CD4-positive, CD25-positive, alpha-beta regulatory T cell (primary cell): ENCODE data around the gene EPHA6. TPM values are rescaled to one million over a fixed set of nuclear protein-coding genes. Genes with fewer than 3 reads are reported as not detected.
A peak's percentile ranks its signal among the peaks of the same experiment; 100 is the strongest.
"Not testable (repeated sequence)": the region's sequence is repeated elsewhere in the genome, so short reads cannot be mapped to it uniquely, and the experiment has no call there.

Source experiments
- ATAC-seq, 2 donors: fragments of 150-1000 bp; cut with Tn5 transposase; one replicate each; pipeline ENCODE4 v1.10.0; 2021; ENCODE audit warnings: low read depth in 2 of 2, moderate number of reproducible peaks in 2 of 2, moderate library complexity in 1 of 2
- DNase-seq, 3 donors: peaks; one replicate each; pipeline versions ENCODE4 v3.0.0 to v3.0.0-alpha.2; 2012 to 2022; ENCODE audit warnings: mixed read lengths in 1 of 3
- H3K27ac ChIP-seq: one replicate; pipeline ENCODE4 v1.7.0; 2013; ENCODE audit warnings: mild to moderate bottlenecking, low read length; ENCODE audit not compliant: insufficient read depth, poor library complexity, severe bottlenecking
- H3K27me3 ChIP-seq: one replicate; pipeline ENCODE4 v1.7.0; 2013; ENCODE audit warnings: low read length; ENCODE audit not compliant: control insufficient read depth, insufficient read depth
- H3K36me3 ChIP-seq: one replicate; pipeline ENCODE4 v1.7.0; 2013; ENCODE audit warnings: mild to moderate bottlenecking, low read length, moderate library complexity; ENCODE audit not compliant: control insufficient read depth, insufficient read depth
- H3K4me1 ChIP-seq: 2 replicates; pipeline ENCODE4 v1.7.0; 2013; ENCODE audit warnings: mild to moderate bottlenecking, low read length; ENCODE audit not compliant: insufficient read depth, control insufficient read depth, poor library complexity, severe bottlenecking
- H3K4me3 ChIP-seq: one replicate; pipeline ENCODE4 v1.7.0; 2013; ENCODE audit warnings: low read depth, mild to moderate bottlenecking, low read length, moderate library complexity
- H3K9me3 ChIP-seq, 2 experiments: 1 replicate in 1 of 2; 2 replicates in 1 of 2; pipeline ENCODE4 v1.7.0; 2013; ENCODE audit warnings: low read length in 2 of 2, mild to moderate bottlenecking in 1 of 2, moderate library complexity in 1 of 2; ENCODE audit not compliant: control insufficient read depth in 2 of 2
- H3K27ac Mint-ChIP-seq, 3 donors: one replicate each; pipeline ENCODE4 v1.8.0; 2020 to 2022; ENCODE audit warnings: mild to moderate bottlenecking in 3 of 3, mixed read lengths in 3 of 3, moderate library complexity in 2 of 3
- H3K27me3 Mint-ChIP-seq: one replicate; pipeline ENCODE4 v1.8.0; 2022; ENCODE audit warnings: mild to moderate bottlenecking, mixed read lengths
- H3K36me3 Mint-ChIP-seq: one replicate; pipeline ENCODE4 v1.8.0; 2020; ENCODE audit warnings: mixed read lengths
- H3K4me1 Mint-ChIP-seq, 4 donors: one replicate each; pipeline ENCODE4 v1.8.0; 2020 to 2022; ENCODE audit warnings: mixed read lengths in 4 of 4, mild to moderate bottlenecking in 1 of 4
- H3K4me3 Mint-ChIP-seq, 4 donors: one replicate each; pipeline ENCODE4 v1.8.0; 2020 to 2022; ENCODE audit warnings: mild to moderate bottlenecking in 4 of 4, mixed read lengths in 4 of 4, moderate library complexity in 3 of 4
- H3K9me3 Mint-ChIP-seq, 7 donors: one replicate each; pipeline ENCODE4 v1.8.0; 2020 to 2022; ENCODE audit warnings: mixed read lengths in 7 of 7, mild to moderate bottlenecking in 3 of 7, moderate library complexity in 2 of 7
- polyA plus RNA-seq, 4 donors: library from polyadenylated mRNA; unstranded; fragments of 300-500 nt; fragmentation: Illumina TruSeq; gene quantifications; one replicate each; pipeline ENCODE4 v1.2.3, GENCODE V29; 2021
- total RNA-seq: library from RNA; stranded (reverse); gene quantifications from one replicate; pipeline ENCODE4 v1.2.3, GENCODE V29; 2022

The EPHA6 gene
- total and polyA plus RNA-seq, 5 donors from 2014 or later = not detected

DNA sequence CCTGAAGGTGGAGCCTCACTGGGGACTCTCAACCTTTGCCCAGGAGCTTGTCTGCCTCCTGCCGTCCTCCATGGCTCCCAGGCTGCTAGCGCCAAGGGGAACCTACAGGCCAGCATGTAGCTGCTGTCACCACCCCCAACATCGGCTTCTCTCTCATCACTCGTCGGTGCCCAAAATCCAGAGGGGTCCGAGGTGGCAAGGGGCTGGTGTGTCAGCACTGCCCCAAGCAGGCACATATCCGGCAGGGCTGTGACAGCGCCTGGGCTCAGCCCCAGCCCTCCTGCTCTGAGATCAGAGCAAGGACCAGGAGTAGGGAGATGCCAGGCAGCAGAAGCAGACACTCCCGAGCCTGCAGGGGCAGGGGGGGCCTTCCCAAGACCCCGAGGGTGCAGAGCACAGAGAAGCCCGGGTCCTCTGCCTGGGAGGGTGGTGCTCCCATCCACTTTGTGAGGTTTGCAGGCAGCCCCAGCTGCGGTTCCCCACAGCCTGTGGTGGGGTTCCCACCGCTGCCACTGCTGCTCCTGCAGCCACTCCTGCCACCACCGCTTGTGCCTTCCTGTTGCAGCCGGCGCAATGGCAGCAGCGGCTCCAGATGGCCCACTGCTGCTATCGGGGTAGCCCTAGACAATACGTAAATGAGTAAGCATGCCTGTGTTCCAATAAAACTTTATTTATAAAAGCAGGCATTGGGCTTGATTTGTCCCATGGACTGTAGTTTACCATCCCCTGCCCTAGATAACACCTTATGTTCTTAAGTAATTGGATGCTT lies 451.0 kb downstream of the EPHA6 start:
- H3K9me3 Mint-ChIP-seq = peaks cover 0 to 4% (median 0%) of the 10 kb centered on the region in 7 donors
- H3K36me3 ChIP-seq = no peaks in the 10 kb centered on the region
- no peak for ATAC-seq
- H3K4me1 Mint-ChIP-seq = no peaks in the 10 kb centered on the region
- H3K36me3 Mint-ChIP-seq = no peaks in the 10 kb centered on the region
- H3K27ac Mint-ChIP-seq = no peak overlapping the region
- H3K4me3 Mint-ChIP-seq = no peak overlapping the region
- H3K9me3 ChIP-seq = no peaks in the 10 kb centered on the region
- DNase-seq = no peak
- no peaks in the 10 kb centered on the region for H3K27me3 Mint-ChIP-seq
- no peaks in the 10 kb centered on the region for H3K27me3 ChIP-seq
- H3K4me1 ChIP-seq = no peaks in the 10 kb centered on the region
- no peak overlapping the region for H3K27ac ChIP-seq
- no peak overlapping the region for H3K4me3 ChIP-seq

DNA sequence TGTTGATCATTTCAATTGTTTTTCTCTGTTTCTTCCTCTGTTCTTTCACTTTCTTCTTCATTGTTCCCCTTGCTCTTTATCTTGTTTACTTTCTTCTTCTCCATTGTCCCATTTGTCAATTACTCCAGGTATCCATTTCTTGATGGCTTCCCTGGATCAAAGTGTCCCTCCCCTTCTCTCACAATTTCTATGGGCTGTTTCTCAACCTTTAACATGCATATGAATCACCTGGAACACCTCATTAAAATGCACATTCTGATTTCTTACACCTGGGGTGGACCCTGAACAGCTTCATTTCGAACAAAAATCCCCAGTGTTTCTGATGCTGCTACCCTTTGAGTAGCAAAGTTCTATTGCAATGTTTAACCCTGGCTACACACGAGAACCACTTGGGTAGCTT lies 454.8 kb downstream of the EPHA6 start:
- Histone ChIP-seq H3K4me3 (no peak overlapping the region), H3K27me3 (no peaks in the 10 kb centered on the region), H3K36me3 (no peaks in the 10 kb centered on the region), H3K9me3 (no peaks in the 10 kb centered on the region), H3K4me1 (no peaks in the 10 kb centered on the region), H3K27ac (no peak overlapping the region)
- DNase-seq = no peak
- no peaks in the 10 kb centered on the region for H3K27me3 Mint-ChIP-seq
- H3K9me3 Mint-ChIP-seq = peaks cover 0 to 7% (median 3%) of the 10 kb centered on the region in 7 donors
- ATAC-seq = no peak
- H3K4me1 Mint-ChIP-seq = no peaks in the 10 kb centered on the region
- H3K4me3 Mint-ChIP-seq = no peak overlapping the region
- no peaks in the 10 kb centered on the region for H3K36me3 Mint-ChIP-seq
- H3K27ac Mint-ChIP-seq = no peak overlapping the region

GRCh38 chr3:97276879-97277550 lies 462.6 kb downstream of the EPHA6 start:
- H3K4me1 ChIP-seq, H3K36me3 Mint-ChIP-seq, H3K27me3 Mint-ChIP-seq, H3K27ac ChIP-seq, H3K4me3 ChIP-seq, H3K4me3 Mint-ChIP-seq, H3K27ac Mint-ChIP-seq, ATAC-seq, H3K4me1 Mint-ChIP-seq, H3K27me3 ChIP-seq, H3K36me3 ChIP-seq, H3K9me3 ChIP-seq, DNase-seq: not testable (repeated sequence)
- H3K9me3 Mint-ChIP-seq = peaks cover 0 to 14% (median 5%) of the 10 kb centered on the region in 7 donors

DNA sequence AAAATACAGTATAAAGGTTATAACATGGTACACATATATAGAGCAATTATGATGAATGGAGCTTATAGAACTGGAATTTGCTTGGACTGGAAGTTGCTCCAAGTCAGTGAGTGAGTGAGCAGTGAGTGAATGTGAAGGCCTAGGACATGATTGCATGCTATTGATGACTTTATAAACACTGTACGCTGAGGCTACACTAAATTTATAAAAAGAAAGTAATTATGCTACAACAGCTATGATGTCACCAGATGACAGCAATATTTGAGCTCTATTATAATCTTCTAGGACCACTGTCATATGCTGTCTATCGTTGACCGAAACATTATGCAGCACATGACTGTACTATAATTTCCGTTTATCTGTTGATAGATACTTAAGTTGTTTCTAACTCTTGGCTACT lies 463.3 kb downstream of the EPHA6 start:
- H3K4me1 Mint-ChIP-seq = no peaks in the 10 kb centered on the region

GRCh38 chr3:97278506-97278905 lies 464.1 kb downstream of the EPHA6 start:
- Mint-ChIP-seq H3K36me3 (no peaks in the 10 kb centered on the region), H3K4me1 (no peaks in the 10 kb centered on the region), H3K9me3 (peaks cover 0 to 16% (median 1%) of the 10 kb centered on the region in 7 donors), H3K27me3 (no peaks in the 10 kb centered on the region), H3K4me3 (no peak overlapping the region), H3K27ac (no peak overlapping the region)
- Histone ChIP-seq H3K4me1 (no peaks in the 10 kb centered on the region), H3K36me3 (no peaks in the 10 kb centered on the region), H3K27ac (no peak overlapping the region), H3K27me3 (no peaks in the 10 kb centered on the region), H3K9me3 (no peaks in the 10 kb centered on the region), H3K4me3 (no peak overlapping the region)
- ATAC-seq (peak in 1 of 2 donors; percentile 34), DNase-seq (no peak)

More for the DNA sequence above, 463.3 kb downstream of the EPHA6 start:
- Mint-ChIP-seq H3K36me3 (no peaks in the 10 kb centered on the region), H3K27ac (no peak overlapping the region), H3K27me3 (no peaks in the 10 kb centered on the region), H3K9me3 (peaks cover 0 to 16% (median 4%) of the 10 kb centered on the region in 7 donors), H3K4me3 (no peak overlapping the region)
- no peaks in the 10 kb centered on the region for H3K4me1 ChIP-seq
- no peaks in the 10 kb centered on the region for H3K36me3 ChIP-seq
- H3K9me3 ChIP-seq = no peaks in the 10 kb centered on the region
- ATAC-seq = no peak
- DNase-seq = no peak
- no peak overlapping the region for H3K27ac ChIP-seq
- no peaks in the 10 kb centered on the region for H3K27me3 ChIP-seq
- H3K4me3 ChIP-seq = no peak overlapping the region

DNA sequence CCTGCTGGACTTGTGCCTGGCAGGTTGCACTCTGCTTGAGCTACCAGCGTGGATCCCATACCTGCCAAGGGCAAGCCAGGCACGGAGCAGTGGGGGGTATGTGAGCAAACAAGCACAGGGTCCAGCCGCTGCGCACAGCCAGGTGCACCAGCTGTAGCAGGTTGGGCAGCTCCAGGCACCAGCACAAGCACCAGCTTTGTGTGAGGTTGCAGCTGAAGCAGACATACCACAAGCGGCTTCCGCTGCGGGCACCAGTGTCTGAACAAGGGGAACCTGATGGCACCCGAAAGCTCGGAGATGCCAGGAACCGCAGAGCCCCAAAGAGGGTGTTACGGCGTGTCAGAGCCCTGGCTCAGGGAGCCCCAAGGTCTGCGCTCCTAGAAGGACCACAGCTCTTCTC lies 477.5 kb downstream of the EPHA6 start:
- Mint-ChIP-seq H3K4me1 (no peaks in the 10 kb centered on the region), H3K4me3 (no peak overlapping the region), H3K36me3 (no peaks in the 10 kb centered on the region), H3K9me3 (peaks cover 4 to 19% (median 5%) of the 10 kb centered on the region in 7 donors), H3K27ac (no peak overlapping the region), H3K27me3 (no peaks in the 10 kb centered on the region)
- DNase-seq (no peak), ATAC-seq (no peak)
- Histone ChIP-seq H3K4me1 (no peaks in the 10 kb centered on the region), H3K4me3 (no peak overlapping the region), H3K27me3 (no peaks in the 10 kb centered on the region), H3K36me3 (no peaks in the 10 kb centered on the region), H3K27ac (no peak overlapping the region), H3K9me3 (peaks cover 2 to 11% of the 10 kb centered on the region in 2 experiments)

- H3K36me3 Mint-ChIP-seq = no peaks in the 10 kb centered on the region
- Histone ChIP-seq H3K9me3 (peaks cover 2 to 13% of the 10 kb centered on the region in 2 experiments), H3K36me3 (no peaks in the 10 kb centered on the region), H3K27me3 (no peaks in the 10 kb centered on the region), H3K4me3 (no peak overlapping the region), H3K4me1 (no peaks in the 10 kb centered on the region), H3K27ac (no peak overlapping the region)
- no peaks in the 10 kb centered on the region for H3K27me3 Mint-ChIP-seq
- ATAC-seq (no peak), DNase-seq (no peak)
- H3K9me3 Mint-ChIP-seq = peaks cover 2 to 19% (median 5%) of the 10 kb centered on the region in 7 donors
- no peak overlapping the region for H3K4me3 Mint-ChIP-seq
- no peak overlapping the region for H3K27ac Mint-ChIP-seq
- no peaks in the 10 kb centered on the region for H3K4me1 Mint-ChIP-seq
Observed at GRCh38 chr3:97293596-97294131, 479.3 kb downstream of the EPHA6 start.
